Transverse colon (tissue), 4 donors: ENCODE results near the gene BLOC1S6.

Experiments used
- EP300 ChIP-seq: sonication (generic); formaldehyde crosslinking; IDR thresholded peaks from one replicate; pipeline ENCODE4 v1.6.1; 2017; ENCODE audit warnings: antibody characterized with exemption, low read depth
- POLR2A ChIP-seq: fragments of 450-650 bp; IDR thresholded peaks from one replicate; pipeline ENCODE4 v1.6.1; 2016; ENCODE audit warnings: antibody characterized with exemption, mild to moderate bottlenecking, moderate library complexity
- POLR2AphosphoS5 ChIP-seq, 3 donors: sonication (generic); formaldehyde crosslinking; IDR thresholded peaks; one replicate each; pipeline ENCODE4 v1.6.1; 2016; ENCODE audit warnings: antibody characterized with exemption in 3 of 3
- TF ChIP-seq, protein P1 (sequence below), 5 experiments: fragments of 200-600 bp in 3 of 5; fragments of 450-650 bp in 2 of 5; sonication (generic) in 3 of 5; IDR thresholded peaks; 1 replicate in 2 of 5; 2 replicates in 3 of 5; pipeline ENCODE4 v1.5.1; 2016 to 2017; ENCODE audit warnings: antibody characterized with exemption in 5 of 5, inconsistent platforms in 3 of 5, mild to moderate bottlenecking in 2 of 5, moderate library complexity in 1 of 5

DNA sequence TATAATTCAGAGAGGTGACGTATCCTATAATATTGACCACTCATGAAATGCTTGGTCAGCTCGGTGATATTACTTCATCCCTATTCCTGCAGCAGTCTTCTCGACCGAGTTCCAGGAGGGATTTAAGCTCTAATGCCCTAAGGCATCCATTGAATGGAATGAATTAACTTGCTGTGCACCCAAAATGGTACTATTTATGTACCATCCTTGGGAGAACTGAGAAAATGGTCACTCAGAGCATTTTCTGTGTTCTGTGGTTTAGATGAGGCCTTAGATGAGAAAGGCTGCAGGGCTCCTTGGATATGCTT is 638 bp downstream of the BLOC1S6 start:
- TF ChIP-seq, protein P1, sequence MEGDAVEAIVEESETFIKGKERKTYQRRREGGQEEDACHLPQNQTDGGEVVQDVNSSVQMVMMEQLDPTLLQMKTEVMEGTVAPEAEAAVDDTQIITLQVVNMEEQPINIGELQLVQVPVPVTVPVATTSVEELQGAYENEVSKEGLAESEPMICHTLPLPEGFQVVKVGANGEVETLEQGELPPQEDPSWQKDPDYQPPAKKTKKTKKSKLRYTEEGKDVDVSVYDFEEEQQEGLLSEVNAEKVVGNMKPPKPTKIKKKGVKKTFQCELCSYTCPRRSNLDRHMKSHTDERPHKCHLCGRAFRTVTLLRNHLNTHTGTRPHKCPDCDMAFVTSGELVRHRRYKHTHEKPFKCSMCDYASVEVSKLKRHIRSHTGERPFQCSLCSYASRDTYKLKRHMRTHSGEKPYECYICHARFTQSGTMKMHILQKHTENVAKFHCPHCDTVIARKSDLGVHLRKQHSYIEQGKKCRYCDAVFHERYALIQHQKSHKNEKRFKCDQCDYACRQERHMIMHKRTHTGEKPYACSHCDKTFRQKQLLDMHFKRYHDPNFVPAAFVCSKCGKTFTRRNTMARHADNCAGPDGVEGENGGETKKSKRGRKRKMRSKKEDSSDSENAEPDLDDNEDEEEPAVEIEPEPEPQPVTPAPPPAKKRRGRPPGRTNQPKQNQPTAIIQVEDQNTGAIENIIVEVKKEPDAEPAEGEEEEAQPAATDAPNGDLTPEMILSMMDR (IDR thresholded peaks at IDR 0.05): no peak
- TF ChIP-seq POLR2A: no peak
- no peak for TF ChIP-seq EP300
- TF ChIP-seq POLR2AphosphoS5 (IDR thresholded peaks at IDR 0.05): no peak
